D341Med (cell line): ENCODE data around the gene MAP7D2.

Experiments
- DNase-seq: peaks from one replicate; pipeline ENCODE4 v3.0.0; 2012; ENCODE audit warnings: low spot score

MAP7D2 gene

DNA sequence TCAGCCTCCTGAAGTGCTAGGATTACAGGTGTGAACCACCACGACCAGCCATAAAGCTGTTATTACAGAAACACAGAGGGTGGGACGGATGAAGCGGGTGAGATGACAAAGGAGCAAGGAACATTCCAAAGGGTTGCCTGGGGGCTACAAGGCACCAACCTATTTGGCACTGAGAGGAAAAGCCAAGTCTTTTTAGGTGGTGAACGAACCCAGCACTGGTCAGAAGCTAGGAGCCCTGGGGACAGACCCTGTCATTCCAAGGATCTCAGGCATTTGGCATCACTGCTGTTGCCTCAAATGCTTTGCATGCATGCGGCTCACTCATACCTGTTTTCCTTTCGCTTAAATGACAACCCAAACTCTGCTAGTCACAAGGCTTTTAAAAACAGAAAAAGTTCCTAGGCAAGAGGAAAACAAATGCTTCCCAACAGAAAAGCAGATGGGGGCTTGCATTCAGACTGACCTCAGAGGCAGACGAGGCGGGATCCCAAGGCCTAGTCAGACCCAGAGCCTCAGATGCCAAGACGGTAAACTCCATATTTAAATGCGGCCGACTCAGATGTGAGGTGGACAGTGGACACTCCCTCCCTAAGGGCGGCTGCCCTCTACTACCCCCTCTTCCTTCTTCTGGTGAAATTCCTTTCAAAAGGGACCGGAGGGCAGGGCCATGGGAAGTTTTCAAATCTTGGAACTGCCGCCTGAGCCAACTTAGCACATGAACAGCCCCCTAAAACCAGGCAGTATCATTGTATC, 4.5 kb downstream of the MAP7D2 start:
- no peak for DNase-seq

DNA sequence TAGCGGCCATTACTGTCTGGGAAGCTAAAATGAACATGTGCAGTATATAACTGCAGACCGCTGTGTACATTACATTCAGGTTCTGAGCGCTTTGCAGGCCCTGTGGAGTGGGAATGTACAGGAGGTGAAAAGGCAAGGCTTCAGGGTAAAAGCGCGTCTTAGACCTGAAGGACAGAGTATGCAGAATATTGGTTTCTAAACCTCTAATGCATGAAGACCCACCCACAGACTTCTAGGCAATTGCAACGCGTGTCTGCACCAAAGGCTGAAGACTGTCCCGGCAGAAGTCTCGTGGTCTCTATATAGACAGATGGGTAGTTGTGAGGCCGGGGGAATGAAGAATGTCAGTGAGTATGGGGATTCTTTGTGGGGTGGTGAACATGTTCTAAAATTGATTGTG, 5.4 kb downstream of the MAP7D2 start:
- DNase-seq: no peak

DNA sequence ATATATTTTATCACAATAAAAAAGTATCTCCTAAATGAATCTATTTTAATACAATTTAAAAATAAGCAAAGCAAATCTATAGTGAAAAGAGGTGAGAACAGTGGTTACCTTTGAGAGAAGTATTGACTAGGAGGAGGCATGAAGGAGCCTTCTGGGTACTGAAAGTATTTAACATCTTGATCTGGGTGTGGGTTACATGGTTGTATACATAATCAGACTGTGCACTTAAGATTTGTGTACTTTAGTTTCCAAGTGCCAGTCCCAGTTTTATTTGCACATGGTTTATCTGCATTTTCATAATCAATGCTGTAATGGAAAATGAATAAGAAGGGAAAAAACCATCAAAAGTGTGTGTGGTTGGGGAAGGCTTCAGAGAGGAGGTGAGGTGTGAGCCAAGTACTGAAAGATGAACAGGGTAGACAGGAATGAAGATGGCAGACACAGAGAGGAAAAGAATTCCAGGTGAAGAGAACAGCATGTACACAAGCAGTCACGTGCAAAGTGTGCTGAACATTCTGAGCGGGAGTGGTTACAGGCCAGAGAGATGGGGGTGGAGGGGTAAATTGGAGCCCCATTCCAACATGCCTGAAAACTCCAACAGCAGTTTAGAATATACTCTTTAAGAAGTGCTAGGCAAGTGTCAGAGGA, 14.6 kb downstream of the MAP7D2 start:
- no peak for DNase-seq

DNA sequence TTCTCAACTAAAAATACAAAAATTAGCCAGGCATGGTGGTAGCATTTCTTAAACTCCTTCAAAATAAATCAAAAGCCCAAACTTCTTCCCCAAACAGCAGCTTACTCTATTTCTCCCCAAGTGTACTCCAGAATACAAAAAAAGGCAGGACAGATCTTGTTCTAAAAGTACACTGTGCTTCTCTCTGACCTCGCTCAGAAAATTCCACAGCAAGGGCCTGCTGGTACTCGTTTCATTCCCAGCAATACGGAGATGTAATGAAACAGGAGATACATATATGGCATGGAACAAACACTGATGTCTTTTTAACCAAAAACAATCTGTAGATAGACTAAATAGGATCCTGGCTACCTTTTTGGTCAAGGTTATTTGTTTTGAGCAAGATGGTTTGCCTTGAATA, 25.2 kb downstream of the MAP7D2 start:
- no peak for DNase-seq

DNA sequence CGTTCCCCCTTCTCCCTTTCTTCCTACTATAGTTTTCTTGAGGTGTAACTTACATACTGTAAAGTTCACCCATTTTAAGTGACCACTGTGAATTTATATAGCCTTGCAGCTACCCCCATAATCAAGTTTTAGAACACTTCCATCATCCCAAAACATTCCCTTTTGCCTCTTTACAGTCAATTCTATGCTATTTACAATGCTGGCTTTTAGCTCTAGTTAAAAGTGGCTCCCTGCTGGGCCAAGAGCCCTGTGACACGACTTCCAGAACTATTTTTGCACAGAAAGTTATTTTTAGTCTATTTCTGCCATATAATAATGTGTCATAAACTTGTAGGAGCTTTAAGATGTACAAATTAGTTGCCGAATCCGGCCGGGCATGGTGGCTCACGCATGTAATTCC, 26.9 kb downstream of the MAP7D2 start:
- no peak for DNase-seq

DNA sequence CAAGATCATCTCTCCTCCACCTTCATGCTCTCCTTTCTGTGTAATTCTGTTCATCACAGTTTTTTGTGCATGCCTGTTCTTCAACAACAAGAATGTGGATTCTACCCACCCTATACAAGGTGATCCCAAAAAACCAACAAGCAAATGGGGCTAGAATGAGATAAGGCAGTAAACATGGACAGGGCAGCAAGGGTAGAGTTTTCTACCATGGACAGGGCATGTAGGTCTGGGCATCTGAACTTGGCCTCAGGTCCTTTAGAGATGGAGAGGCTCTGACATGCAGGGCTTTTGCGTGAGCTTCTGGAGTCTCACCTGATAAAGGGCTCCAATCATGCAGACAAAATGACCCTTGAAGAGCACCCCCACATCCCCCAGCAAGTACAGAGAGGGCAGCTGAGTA, 36.4 kb downstream of the MAP7D2 start:
- DNase-seq: no peak

DNA sequence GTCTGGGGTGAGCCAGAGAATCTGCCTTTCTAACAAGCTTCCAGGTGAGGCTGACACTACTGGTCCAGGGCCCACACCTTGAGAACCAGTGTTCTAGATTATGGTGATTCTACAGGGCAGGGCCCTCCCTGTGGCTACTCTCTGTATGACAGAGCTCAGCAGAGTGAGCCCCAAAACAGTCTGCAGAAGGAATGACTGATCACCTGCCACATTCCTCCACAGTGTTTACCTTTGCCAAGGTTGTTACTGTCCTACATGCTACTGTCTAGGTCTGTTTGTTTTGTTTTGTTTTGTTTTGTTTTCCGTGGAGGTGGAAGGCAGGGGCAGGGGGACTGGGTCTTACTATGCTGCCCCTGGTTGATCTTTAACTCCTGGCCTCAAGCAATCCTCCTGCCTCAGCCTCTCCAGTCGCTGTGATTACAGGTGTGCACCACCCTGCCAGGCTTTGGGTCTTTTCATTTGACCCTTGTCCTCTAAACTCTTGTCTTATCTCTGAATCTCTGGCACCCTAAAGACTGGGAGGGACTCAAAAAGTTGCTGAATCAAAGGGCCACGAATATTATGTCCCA, 45.1 kb downstream of the MAP7D2 start:
- no peak for DNase-seq

DNA sequence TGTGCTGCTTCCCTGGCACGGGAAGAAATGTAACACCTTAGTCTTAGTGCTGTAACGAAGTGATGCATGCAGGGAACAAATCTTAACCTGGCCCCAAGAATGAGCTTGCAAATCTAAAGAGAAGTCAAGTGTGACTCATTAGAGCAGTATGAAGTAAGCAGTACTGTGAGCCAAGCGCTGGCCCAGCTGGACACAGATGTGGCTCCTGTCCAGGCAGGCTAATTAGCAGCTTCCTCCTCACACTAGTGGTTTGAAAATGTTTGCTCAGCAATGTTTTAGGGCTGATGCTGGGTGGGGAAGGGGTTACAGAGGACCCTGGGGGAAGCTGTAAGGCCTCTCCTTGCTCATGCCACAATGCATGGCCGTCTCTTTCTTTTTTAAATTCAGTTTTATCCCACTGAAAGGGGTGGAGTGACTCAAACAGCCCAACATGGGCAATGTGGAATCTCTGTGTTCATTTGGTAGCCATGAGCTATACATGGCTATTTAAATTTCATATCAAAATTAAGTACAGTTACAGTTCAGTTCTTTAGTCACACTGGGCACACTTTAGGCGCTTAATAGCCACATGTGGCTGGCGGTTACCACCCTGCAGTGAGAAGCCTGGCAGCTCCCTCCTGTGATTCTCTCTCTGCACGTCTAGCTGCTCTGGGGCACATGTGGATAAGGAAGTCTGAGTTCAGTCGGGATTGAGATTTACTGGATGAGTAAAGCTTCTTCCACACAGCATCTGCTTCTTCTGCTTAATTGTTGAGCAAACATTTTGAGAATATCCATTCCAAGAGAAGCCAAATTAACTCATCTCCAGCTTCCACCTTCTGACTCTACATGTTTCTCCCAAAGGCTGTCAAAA, 48.8 kb downstream of the MAP7D2 start:
- DNase-seq: no peak

DNA sequence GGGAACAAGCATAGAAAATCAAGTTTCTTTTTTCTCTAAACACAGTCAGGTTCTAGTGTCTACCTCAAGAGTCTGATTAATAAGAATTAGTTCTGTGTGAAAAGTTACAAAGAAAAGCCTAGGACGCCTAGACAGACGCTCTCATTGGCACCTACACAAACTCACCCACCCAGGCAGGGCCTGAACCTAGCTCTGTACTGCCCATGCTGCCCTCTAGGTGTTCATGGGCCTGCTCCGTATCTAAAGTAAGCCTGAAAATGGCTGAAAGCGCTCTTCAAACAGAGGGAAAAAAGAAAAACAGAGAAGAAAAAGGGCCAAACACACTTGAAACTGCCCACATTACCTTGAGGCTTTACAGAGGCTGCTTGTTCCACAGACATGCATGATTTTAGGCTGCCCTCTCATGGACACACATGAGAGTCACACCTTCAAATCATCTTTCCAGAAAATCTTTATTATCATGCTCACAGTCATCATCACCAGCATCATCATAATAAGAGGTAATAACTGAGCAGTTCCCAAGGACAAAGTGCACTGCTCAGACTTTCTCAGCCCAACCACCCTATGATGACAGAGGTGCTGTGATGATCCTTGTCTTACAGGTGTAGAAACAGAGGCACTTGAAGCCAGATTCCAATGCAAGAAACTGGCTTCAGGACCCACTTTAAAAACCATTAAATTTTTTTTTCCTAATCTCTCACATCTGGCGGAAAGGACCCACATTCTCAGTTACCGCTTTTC, 49.6 kb downstream of the MAP7D2 start:
- peak; percentile 44 for DNase-seq

DNA sequence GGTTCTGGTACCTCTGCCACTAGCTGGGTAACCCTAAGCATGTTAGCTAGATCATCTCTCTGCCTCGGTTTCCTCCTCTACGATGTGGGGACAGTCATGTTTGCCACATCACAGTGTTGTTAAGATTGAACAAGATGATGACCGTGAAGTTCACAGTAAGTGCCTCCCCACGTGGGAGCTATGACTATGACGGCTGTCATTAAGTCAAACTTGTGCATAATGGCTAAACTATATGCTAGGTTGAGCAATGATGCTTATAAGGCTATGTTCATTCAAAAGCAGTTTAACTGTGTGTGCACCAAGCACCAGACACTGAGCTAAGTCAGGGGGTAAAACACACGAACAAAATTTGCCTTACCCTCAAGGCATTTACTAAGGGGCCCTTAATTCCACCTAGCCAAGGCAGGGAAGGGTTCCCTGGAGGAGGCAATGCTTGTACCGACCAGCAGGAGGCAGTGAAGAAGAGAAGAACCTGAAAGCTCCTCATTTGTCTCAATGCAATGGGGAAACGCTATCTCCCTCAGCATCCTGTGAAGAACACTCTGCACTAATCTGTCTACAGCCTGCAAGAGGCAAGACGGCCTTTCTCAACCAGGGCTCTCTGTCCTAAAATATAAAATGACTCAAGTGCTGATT, 52.9 kb downstream of the MAP7D2 start:
- DNase-seq: no peak

DNA sequence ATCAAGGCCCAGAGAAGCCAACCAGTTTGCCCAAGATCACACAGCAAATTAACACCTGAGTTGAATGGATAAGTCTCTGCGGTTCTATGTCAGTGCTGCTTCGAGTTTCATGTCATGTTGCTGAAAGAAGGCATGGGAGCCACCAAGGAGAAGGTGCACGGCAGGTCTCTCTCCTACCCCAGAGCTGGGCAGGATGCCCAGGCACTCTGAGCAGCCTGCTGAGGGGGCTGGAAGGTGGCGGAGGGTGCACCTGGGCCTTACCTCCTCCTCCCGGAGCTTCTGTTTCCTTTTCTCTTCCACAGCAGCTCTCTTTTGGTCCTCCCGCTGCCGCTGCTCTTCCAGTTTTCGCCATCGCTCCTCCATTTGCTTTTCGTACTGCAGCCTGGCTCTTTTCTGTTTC, 53.6 kb downstream of the MAP7D2 start:
- DNase-seq: no peak

DNA sequence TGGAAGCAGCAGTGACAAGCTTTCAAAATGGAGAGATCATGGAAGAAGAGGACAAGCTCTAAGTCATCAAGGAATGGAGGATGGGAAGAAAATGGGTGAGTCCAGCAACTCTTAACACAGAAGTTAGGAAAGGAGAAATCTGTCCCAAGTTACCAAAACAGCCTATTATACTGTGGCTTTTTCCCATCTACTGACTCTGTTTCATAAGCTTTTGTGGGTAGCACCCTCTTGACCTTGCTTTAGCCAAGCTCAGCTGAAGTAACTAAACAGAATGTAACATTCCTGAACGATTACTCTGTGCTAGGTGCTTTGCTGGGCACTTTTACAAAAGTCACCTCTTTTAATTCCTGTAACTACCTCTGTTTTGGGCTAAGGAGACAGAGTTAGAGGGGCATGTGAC, 54.9 kb downstream of the MAP7D2 start:
- DNase-seq: no peak

DNA sequence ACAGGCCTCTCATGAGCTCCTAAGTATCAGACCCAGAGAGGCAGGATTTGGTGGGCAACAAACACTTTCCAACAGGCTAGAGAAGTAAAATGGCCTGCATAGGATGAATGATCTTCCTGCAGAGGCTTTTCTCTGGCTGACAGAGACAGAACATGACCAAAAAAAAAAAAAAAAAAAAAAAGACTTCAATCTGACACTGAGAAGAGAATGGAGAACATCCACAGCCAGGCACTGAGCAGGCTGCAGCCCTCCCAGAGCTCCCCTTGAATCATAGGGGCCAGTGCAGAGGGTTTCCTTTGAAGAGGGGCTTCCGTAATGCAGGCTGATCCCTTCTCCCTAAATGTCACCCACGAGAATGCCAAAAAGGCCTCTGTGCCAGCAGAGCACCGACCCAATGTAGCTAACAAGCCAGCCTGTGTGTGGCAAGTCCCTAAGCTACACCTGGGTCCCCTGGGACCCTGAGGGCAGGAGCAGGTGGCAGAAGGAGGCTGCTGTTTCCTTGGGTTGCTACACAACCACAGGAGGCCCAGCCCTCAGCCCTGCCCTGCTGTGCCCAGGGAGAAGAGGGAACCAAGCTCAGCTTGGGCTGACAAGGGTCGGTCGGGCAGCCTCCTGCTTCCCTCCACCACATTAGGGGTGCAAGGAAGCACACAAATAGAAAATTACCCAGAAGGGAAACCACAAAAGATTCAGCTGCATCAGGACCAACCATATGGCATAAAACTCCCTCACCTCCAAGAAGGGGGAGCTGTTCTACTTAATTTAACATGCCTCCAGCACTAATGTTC, 55.6 kb downstream of the MAP7D2 start:
- DNase-seq: peak; percentile 46

DNA sequence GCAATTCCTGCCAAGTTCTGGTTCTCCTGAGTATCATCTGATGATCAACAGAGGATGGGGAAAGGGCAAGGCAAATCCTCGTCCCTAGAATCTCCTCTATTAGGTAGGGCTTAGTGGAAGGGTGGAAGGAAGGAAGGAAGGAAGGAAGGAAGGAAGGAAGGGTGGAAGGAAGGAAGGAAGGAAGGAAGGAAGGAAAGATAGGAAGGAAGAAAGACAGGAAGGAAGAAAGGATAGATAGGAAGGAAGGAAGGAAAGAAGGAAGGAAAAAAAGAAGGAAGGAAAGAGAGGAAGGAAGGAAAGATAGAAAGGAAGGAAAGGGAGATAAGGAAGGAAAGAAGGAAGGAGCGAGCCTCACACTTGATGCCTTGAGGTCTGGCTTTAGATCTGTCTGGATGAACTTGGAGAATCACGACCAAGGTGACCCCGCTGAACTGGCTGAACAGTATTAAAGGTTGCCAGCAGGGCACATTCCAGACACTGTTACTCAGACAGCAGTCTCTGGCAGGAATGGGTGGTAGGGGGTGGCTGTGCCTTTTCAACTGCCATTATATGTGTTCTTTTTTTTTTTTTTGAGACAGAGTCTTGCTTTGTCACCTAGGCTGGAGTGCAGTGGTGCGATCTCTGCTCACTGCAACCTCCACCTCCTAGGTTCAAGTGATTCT, 57.1 kb downstream of the MAP7D2 start:
- no peak for DNase-seq

DNA sequence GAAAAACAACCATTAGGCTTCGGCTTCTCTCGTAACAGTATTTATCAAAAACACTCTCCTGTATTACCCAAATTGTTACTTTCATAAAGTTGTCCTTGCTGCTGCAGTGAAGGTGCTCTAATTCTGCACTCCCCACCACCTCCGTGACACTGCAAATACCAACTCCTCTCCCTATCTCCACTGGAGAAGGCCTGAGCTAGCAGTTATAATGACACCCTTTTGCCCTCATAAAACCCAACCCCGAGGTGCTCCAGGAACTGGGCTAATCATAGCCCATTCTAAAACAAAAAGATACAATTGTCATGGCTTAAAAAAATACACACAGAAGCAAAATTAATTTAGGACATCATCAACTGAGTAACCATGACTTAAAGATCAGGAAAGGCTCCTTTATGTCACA, 59.2 kb downstream of the MAP7D2 start:
- no peak for DNase-seq

DNA sequence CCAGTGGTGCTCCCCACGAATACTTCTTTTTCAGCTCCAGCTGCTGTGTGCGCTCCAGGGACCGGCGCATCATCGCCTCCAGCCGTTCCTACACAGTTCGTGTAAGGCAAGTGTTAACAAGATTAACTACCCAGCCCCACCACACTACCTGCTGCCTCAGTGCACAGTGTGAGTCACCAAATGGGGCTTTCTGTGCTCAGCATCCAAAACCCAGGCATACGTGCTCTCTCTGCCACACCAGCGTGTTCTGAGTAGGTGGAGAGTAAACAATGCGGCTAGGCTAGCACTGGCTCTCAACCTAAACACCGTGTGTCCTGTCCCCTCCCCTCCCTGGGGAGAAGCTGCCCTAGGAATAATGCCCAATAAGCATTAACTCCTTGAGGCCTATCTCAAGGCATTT, 60.0 kb downstream of the MAP7D2 start:
- DNase-seq: no peak

DNA sequence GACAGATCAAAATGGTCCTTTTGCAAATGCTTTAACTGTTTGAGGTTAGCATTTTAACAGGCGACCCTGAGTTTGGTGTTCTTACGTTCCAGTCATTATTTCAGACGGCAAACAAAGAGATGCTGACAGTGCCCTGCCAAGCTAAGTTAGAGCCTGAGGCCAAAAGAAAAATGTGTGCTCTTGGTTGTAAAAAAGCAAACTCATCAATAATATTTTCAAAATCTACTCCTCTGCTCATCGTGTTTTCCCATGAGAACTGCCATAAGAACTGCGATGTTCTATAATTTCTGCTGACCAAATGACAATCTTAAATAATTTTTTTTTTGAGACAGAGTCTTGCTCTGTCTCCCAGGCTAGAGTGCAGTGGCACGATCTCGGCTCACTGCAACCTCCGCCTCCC, 63.2 kb downstream of the MAP7D2 start:
- DNase-seq: no peak

DNA sequence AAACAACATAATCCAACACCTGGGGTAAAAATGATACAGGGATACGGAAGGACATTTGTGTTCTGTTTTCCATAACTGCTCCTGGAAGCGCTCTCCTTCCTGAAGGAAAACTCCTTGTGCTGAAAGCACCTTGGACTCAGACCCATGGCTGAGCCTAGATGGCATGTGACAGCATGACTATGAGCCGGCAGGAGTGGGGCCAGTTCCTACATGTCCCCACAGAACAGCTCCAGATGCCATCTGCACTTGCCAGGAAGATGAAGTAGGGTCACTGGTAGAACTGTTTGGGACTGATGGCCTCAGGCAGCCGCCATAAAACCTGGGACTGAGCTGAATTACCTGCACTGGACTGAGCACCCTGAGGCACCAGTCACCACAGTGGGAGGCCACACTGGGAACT, 69.8 kb downstream of the MAP7D2 start:
- DNase-seq: no peak

DNA sequence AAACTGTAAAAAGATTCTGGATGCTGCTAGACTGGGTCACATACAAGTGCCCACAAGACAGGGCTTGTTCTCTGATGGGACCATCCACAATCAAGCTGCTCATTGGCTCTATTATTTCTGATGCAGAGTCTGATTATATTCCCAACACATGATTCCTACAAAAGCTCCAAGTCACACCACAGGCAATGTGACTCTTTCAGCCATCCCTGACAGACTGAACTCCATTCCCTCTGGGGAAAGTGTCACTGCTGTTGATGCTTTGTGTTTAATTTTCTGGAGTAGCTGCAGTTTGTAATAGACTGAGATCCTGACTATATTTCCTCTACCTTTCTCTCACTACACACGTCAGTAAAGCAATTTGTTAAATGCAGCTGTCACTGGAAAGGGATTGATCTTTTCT, 70.5 kb downstream of the MAP7D2 start:
- DNase-seq: no peak

DNA sequence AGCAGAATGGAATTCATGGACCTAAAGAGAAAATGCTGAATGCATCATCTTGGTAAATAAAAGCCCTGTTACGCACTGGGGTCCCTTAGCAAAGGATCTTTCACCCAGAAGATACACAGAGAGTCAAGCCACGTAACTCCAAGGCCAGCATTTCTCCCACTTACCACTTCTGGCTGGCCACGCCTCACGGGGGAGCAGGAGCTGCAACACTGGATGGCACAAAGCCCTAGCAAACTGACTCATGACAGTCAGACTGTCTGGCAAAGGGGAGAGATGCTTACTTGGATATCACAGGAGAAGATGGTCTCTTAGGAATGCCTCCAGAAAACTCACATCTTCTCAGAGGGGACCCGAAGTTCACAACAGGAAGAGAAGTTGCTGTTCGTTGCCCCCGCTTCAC, 74.5 kb downstream of the MAP7D2 start:
- no peak for DNase-seq
